GM23338 (cell line): ENCODE data around the gene SH3BP4.

ENCODE experiments used
- CREB1 ChIP-seq: fragments of 250-450 bp; sonication (Bioruptor Pico); IDR thresholded peaks from 2 replicates; pipeline ENCODE4 v1.5.0; 2020; ENCODE audit warnings: low read depth, mild to moderate bottlenecking, moderate library complexity
- EZH2 ChIP-seq: fragments of 200-600 bp; sonication (generic); IDR thresholded peaks from one replicate; pipeline ENCODE4 v1.8.0; 2017; ENCODE audit warnings: antibody characterized with exemption, mild to moderate bottlenecking, low read depth; ENCODE audit not compliant: unreplicated experiment
- EZH2phosphoT487 ChIP-seq: fragments of 200-600 bp; sonication (generic); IDR thresholded peaks from one replicate; pipeline ENCODE4 v1.8.1; 2018; ENCODE audit warnings: antibody characterized with exemption; ENCODE audit not compliant: unreplicated experiment
- JUNB ChIP-seq: IDR thresholded peaks from one replicate; pipeline ENCODE4 v1.6.1; 2016; ENCODE audit warnings: antibody characterized with exemption; ENCODE audit not compliant: unreplicated experiment
- NANOG ChIP-seq: IDR thresholded peaks from 2 replicates; pipeline ENCODE4 v1.6.1; 2016; ENCODE audit warnings: antibody characterized with exemption, borderline replicate concordance
- POLR2AphosphoS5 ChIP-seq: IDR thresholded peaks from 2 replicates; pipeline ENCODE4 v1.6.1; 2016; ENCODE audit warnings: antibody characterized with exemption, low read depth
- STAT1 ChIP-seq: IDR thresholded peaks from one replicate; pipeline ENCODE4 v1.6.1; 2016; ENCODE audit warnings: antibody characterized with exemption; ENCODE audit not compliant: unreplicated experiment
- ZNF331 ChIP-seq: fragments of 250-450 bp; sonication (Bioruptor Pico); IDR thresholded peaks from 2 replicates; pipeline ENCODE4 v1.5.0; 2020; ENCODE audit warnings: low read depth, mild to moderate bottlenecking, moderate library complexity
- TF ChIP-seq, protein P1 (sequence below), 2 experiments: fragments of 200-600 bp in 1 of 2; sonication (generic) in 1 of 2; conservative IDR thresholded peaks; 2 replicates each; pipeline versions ENCODE4 v1.5.1 to v1.6.1; 2016 to 2017; ENCODE audit warnings: antibody characterized with exemption in 2 of 2, low read depth in 2 of 2, mild to moderate bottlenecking in 2 of 2, moderate library complexity in 1 of 2
- TF ChIP-seq, protein P2 (sequence below): IDR thresholded peaks from one replicate; pipeline ENCODE4 v1.6.1; 2018; ENCODE audit warnings: antibody characterized with exemption; ENCODE audit not compliant: unreplicated experiment

DNA sequence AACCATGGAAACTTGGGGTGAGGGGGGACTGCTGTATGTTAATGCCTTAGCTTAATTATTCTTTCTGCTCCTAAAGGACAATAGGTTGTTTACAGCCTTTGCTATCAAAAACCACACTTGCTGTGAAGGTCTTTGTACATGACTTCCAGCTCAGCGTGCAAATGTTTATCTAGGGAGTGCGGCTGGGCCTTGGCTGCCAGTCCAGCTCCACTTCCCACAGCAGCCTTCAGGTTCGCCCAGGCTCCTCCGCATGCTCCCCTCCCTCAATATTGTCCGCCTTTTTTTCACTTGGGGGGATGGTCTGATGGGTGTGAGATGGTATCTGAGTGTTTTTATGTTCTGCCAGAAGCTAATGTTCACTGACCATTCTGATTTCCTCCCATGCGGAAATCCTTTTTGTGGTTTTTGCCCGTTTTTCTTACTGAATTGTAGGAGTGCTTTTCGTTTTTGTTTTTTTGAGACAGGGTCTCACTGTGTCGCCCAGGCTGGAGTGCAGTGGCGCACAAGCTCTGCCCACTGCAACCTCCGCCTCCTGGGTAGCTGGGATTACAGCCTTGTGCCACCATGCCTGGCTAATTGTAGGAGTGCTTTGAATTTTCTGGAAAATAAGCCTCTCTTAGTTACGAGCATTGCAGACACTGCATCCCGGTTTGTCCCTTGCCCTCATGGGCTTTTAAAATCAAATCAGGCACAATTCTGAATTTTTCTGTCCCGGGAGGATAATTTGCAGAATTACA, 28.8 kb downstream of the SH3BP4 start:
- TF ChIP-seq POLR2AphosphoS5, result no peak
- TF ChIP-seq, protein P1, sequence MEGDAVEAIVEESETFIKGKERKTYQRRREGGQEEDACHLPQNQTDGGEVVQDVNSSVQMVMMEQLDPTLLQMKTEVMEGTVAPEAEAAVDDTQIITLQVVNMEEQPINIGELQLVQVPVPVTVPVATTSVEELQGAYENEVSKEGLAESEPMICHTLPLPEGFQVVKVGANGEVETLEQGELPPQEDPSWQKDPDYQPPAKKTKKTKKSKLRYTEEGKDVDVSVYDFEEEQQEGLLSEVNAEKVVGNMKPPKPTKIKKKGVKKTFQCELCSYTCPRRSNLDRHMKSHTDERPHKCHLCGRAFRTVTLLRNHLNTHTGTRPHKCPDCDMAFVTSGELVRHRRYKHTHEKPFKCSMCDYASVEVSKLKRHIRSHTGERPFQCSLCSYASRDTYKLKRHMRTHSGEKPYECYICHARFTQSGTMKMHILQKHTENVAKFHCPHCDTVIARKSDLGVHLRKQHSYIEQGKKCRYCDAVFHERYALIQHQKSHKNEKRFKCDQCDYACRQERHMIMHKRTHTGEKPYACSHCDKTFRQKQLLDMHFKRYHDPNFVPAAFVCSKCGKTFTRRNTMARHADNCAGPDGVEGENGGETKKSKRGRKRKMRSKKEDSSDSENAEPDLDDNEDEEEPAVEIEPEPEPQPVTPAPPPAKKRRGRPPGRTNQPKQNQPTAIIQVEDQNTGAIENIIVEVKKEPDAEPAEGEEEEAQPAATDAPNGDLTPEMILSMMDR (conservative IDR thresholded peaks at IDR 0.05; ENCODE audit: low read depth in 2 of 2), result no peak
- no peak for TF ChIP-seq EZH2
- TF ChIP-seq ZNF331 (CRISPR knock-in tag), result no peak
- TF ChIP-seq CREB1 (CRISPR knock-in tag), result no peak
- TF ChIP-seq EZH2phosphoT487, result no peak
- TF ChIP-seq, protein P2, sequence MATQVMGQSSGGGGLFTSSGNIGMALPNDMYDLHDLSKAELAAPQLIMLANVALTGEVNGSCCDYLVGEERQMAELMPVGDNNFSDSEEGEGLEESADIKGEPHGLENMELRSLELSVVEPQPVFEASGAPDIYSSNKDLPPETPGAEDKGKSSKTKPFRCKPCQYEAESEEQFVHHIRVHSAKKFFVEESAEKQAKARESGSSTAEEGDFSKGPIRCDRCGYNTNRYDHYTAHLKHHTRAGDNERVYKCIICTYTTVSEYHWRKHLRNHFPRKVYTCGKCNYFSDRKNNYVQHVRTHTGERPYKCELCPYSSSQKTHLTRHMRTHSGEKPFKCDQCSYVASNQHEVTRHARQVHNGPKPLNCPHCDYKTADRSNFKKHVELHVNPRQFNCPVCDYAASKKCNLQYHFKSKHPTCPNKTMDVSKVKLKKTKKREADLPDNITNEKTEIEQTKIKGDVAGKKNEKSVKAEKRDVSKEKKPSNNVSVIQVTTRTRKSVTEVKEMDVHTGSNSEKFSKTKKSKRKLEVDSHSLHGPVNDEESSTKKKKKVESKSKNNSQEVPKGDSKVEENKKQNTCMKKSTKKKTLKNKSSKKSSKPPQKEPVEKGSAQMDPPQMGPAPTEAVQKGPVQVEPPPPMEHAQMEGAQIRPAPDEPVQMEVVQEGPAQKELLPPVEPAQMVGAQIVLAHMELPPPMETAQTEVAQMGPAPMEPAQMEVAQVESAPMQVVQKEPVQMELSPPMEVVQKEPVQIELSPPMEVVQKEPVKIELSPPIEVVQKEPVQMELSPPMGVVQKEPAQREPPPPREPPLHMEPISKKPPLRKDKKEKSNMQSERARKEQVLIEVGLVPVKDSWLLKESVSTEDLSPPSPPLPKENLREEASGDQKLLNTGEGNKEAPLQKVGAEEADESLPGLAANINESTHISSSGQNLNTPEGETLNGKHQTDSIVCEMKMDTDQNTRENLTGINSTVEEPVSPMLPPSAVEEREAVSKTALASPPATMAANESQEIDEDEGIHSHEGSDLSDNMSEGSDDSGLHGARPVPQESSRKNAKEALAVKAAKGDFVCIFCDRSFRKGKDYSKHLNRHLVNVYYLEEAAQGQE, result no peak
- no peak for TF ChIP-seq JUNB
- no peak for TF ChIP-seq NANOG
- no peak for TF ChIP-seq STAT1
